ENCODE measurements around the gene PIGS. TPM values are rescaled to one million over a fixed set of nuclear protein-coding genes. Genes with fewer than 3 reads are reported as not detected.

Gene PIGS
- polyA plus RNA-seq, 1 experiment = 51.8 TPM

- CTCF ChIA-PET = interaction anchor here (0.9 kb wide), 1 partner anchor 103 kb away, joined by 3 read pairs; no protein-coding TSS in a partner anchor
- Histone ChIP-seq H3K27me3 (ENCODE audit: control insufficient read depth, insufficient read depth, low read length) (peaks cover 23% of the 10 kb centered on the region), H3K4me3 (ENCODE audit: low read depth, low read length) (no peak overlapping the region), H3K9me3 (ENCODE audit: control insufficient read depth, insufficient read depth, low read length) (no peaks in the 10 kb centered on the region; the same call in 1 of the 2 replicates), H3K27ac (ENCODE audit: low read depth, low read length) (no peak overlapping the region)
- POLR2A ChIA-PET = no interaction called here
- DNase-seq (ENCODE audit: low read depth, low spot score) = no peak
- no peak for TF ChIP-seq CTCF (IDR thresholded peaks at IDR 0.05; ENCODE audit: low read depth, low read length)
Observed at GRCh38 chr17:28520687-28521086, 50.6 kb downstream of the PIGS start.

- POLR2A ChIA-PET = no interaction called here
- CTCF ChIA-PET = interaction anchor here (0.6 kb wide), 1 partner anchor 22 kb away, joined by 4 read pairs; no protein-coding TSS in a partner anchor
- no peak for DNase-seq (ENCODE audit: low read depth, low spot score)
- Histone ChIP-seq H3K4me3 (ENCODE audit: low read depth, low read length) (no peak overlapping the region), H3K27ac (ENCODE audit: low read depth, low read length) (no peak overlapping the region), H3K27me3 (ENCODE audit: control insufficient read depth, insufficient read depth, low read length) (peaks cover 28% of the 10 kb centered on the region), H3K9me3 (ENCODE audit: control insufficient read depth, insufficient read depth, low read length) (no peaks in the 10 kb centered on the region)
- no peak for TF ChIP-seq CTCF (IDR thresholded peaks at IDR 0.05; ENCODE audit: low read depth, low read length)
Observed at GRCh38 chr17:28519236-28519635, 52.1 kb downstream of the PIGS start.

GRCh38 chr17:28518578-28518977 is 52.7 kb downstream of the PIGS start:
- POLR2A ChIA-PET = no interaction called here
- Histone ChIP-seq H3K27ac (ENCODE audit: low read depth, low read length) (no peak overlapping the region), H3K27me3 (ENCODE audit: control insufficient read depth, insufficient read depth, low read length) (peaks cover 32% of the 10 kb centered on the region), H3K4me3 (ENCODE audit: low read depth, low read length) (no peak overlapping the region), H3K9me3 (ENCODE audit: control insufficient read depth, insufficient read depth, low read length) (no peaks in the 10 kb centered on the region)
- CTCF ChIA-PET = no interaction called here
- no peak for DNase-seq (ENCODE audit: low read depth, low spot score)
- no peak for TF ChIP-seq CTCF (IDR thresholded peaks at IDR 0.05; ENCODE audit: low read depth, low read length)

- CTCF ChIA-PET = no interaction called here
- no peak overlapping the region for H3K27ac ChIP-seq (ENCODE audit: low read depth, low read length)
- H3K27me3 ChIP-seq (ENCODE audit: control insufficient read depth, insufficient read depth, low read length) = peaks cover 35% of the 10 kb centered on the region
- H3K4me3 ChIP-seq (ENCODE audit: low read depth, low read length) = no peak overlapping the region
- TF ChIP-seq CTCF (IDR thresholded peaks at IDR 0.05; ENCODE audit: low read depth, low read length) = no peak
- DNase-seq (ENCODE audit: low read depth, low spot score) = no peak
- POLR2A ChIA-PET = no interaction called here
- no peaks in the 10 kb centered on the region for H3K9me3 ChIP-seq (ENCODE audit: control insufficient read depth, insufficient read depth, low read length)
Observed at GRCh38 chr17:28518132-28518531, 53.2 kb downstream of the PIGS start.

GRCh38 chr17:28515518-28515917 is 55.8 kb downstream of the PIGS start:
- DNase-seq (ENCODE audit: low read depth, low spot score) = no peak
- no peak for TF ChIP-seq CTCF (IDR thresholded peaks at IDR 0.05; ENCODE audit: low read depth, low read length)

More at GRCh38 chr17:28515518-28515917, 55.8 kb downstream of the PIGS start:
- Histone ChIP-seq H3K4me3 (ENCODE audit: low read depth, low read length) (no peak overlapping the region), H3K27ac (ENCODE audit: low read depth, low read length) (no peak overlapping the region), H3K27me3 (ENCODE audit: control insufficient read depth, insufficient read depth, low read length) (peaks cover 37% of the 10 kb centered on the region), H3K9me3 (ENCODE audit: control insufficient read depth, insufficient read depth, low read length) (no peaks in the 10 kb centered on the region)
- CTCF ChIA-PET = no interaction called here
- POLR2A ChIA-PET = no interaction called here

All from AG04450 (cell line).